KG1 (cell line): ENCODE results near the gene IFT27.
"Not testable (repeated sequence)": the region's sequence is repeated elsewhere in the genome, so short reads cannot be mapped to it uniquely, and the experiment has no call there.

Experiments
- DNase-seq: peaks from one replicate; lab custom pipeline; 2025; lab: John Stamatoyannopoulos, UW

The IFT27 gene

DNA sequence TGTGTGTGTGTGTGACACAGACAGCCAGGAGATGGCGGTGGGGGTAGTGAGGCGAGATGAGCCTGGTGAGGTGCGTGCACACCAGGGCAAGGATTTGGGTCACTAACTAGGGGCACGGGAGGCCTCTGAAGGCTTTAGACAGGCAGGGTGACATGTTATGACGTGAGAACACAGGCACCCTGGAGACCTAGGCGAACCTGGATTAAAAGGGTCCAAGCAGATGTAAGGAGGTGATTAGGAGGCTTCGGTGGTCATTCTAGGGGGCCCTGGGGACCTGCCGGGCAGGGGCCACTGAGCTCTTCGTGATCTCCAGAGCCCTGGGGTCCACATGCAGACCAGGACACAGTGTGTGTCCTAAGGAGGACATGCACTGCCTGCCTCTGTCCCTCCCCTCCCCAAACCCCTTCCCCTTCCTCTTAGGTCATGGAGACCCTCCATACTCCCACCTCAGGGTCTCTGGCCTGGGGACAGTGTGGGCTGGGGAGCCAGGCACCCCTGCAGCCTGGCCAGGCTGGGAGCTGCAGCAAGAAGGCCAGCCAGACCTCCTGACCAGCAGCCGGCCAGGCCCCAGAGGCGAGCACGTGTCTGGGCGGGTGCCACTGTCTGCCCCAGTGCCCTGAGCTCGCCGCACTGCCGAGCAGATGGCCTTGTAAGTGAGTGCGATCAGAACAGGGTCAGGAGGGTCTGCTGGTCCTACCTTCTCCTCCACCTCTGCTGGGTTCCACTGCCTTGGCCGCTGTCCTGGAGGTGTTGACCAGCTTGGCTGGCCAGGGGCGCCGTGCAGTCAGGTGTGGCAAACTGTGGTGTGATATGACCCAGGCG lies 32.1 kb downstream of the IFT27 start:
- DNase-seq: no peak

DNA sequence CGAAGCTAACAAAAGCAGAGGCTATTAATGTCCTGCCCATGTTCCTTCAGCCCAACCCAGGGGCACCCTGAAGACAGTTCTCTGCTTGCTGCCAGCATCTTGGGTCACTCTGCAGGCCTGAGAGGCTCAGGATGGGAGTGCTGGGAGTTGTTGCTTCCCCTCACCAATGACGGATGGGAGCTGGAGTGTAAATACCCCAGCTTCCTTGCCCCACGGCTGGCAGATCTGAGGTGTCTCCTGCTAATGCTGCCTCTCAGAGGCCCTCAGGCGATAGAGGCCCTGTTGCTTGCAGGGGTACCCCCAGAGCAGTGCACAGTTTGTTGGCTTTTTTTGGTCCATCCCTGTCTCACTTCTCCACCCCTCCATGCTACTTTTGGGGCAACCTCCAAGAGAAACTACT lies 32.9 kb downstream of the IFT27 start:
- DNase-seq: no peak

DNA sequence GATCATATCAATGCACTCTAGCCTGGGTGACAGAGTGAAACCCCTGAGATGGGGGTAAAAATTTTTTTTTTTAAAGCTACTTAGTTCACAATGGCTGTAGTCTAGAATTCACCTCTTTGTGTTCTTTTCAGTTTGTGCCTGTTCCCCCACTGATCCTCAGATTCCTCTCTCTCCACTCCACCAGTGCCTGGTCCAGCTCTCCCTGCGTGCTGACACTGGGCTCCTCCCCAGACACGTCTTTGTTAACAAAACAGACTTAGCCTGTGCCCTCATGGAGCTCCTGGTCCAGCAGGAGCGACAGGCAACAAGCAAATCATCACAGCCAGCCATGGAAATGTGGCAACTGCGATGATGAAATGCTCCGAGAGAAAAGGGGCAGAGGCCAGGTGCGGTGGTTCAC lies 34.0 kb downstream of the IFT27 start:
- no peak for DNase-seq

GRCh38 chr22:36741204-36741793 lies 34.6 kb downstream of the IFT27 start:
- no peak for DNase-seq

GRCh38 chr22:36740716-36741115 lies 35.2 kb downstream of the IFT27 start:
- no peak for DNase-seq

DNA sequence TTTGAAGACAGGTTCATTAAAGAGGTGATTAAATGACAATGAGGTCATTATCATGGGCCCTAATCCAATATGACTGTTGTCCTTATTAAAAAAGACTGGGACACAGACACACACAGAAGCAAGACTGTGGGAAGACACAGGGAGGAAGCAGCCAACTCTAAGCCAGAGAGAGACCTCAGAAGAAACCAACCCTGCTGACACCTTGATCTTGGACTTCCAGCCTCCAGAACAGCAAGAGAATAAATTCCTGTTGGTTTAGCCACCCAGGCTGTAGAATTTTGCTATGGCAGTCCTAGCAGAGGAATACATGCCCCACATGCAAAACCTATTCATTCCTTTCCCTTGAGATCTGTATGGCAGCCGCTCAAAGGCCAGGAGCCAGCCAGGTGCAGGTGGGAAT lies 36.7 kb downstream of the IFT27 start:
- no peak for DNase-seq

- DNase-seq: no peak
These were observed 37.4 kb downstream of the IFT27 start for GRCh38 chr22:36738416-36739020.

DNA sequence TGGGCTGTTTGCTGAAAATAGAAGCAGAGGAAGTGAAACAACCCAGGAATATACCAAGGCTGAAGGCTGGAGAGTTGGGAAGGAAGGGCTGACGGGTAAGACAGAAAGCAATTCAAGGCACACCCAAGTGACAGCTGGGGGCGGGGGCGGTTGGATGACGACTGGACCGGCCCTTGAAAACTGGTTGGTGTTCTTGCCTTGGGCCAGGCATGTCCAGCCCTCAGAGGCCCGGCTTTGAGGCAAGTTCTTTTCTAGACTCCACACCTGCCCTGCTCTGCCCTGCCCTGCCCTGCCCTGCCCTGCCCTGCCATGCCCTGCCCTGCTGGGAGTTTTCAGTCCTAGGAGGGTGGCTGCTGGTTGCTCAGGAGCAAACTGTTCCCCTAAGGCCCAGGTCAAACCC lies 38.1 kb downstream of the IFT27 start:
- no peak for DNase-seq

DNA sequence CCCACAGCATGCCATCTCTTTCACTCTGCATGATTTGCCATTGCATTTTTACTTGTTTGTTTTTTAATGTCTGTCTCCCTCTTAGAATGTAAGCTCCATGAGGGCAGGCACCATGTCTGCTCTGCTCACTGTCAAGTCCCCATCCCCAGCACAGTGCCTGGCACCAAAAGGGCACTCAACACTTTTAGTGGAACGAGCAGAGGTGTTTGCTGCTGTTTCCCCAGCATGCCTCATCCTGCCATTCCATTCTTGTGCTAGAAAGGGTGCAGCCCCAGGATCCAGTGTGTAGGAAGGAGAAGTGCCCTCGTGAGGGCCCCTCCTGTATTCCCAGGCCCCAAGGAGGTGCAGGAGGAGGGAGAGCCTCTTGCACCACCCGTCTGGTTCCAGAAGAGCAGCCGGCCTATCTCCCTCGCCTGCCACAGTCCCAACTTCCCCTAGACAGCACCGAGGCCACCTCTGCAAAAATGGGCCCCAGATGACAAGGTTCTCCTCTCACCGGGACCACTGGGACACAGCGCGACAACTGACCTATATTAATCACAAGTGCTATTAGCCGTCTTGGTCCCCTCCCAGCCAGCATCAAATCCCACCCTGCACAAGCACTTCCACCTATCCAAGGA lies 39.1 kb downstream of the IFT27 start:
- no peak for DNase-seq

GRCh38 chr22:36734171-36735058 lies 41.5 kb downstream of the IFT27 start:
- no peak for DNase-seq

DNA sequence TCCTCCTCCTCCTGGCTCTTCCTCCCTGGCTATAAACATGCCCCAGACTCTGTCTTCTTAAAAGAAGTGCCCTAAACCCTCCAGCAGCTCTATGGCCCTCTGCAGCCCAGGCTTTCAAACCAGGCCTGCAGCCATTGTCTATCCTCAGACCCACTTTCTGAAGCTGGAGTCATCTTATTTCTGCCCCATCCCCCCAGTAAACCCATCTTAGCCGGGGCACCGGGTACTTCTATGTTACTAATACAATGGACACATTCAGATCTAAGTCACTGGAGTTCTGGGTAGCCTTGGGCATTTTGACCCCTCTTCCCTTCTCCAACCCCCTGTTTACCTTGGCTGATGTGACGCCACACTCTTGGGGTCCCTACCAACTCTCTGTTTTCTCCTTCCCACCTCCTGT lies 42.6 kb downstream of the IFT27 start:
- no peak for DNase-seq

DNA sequence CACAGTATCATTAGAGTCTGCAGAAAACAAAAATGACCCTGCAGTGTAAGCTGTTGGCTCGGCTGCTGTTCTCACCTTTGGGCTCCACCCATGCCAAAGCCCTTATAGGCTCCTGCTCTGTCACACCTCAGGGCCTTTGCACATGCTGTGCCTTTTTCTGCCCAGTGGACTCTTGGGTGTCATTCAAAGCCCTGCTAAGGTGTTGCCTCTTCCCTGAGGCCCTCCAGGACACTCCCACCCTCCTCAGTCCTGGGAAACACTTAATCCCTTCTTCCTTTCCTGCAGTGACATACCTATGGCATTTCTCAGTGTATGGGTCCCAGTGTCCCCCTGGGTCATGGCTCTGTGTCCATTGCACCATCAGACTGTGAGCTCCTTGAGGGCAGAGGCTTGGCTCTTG lies 43.3 kb downstream of the IFT27 start:
- no peak for DNase-seq

DNA sequence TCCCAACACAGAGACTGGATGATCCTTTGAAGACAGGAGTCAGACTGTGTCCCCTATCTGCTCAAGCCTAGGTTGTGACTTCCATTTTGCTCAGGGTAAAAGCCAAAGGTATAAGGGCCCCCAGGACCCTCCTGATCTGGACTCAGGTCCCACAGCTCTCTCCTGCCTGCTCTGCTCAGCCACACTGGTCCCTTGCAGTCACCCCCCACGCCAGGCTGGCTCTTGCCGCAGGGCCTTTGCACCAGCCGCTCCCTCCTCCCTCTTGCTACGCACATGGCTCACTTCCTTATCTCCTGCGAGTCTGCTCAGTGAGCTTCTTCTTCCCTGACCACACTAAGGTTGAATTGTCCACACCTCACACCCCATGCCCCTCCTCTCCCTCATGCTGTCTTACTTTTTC lies 44.0 kb downstream of the IFT27 start:
- DNase-seq: no peak

- not testable (repeated sequence) for DNase-seq
These were observed 44.6 kb downstream of the IFT27 start for GRCh38 chr22:36731321-36731720.

- no peak for DNase-seq
These were observed 45.6 kb downstream of the IFT27 start for GRCh38 chr22:36730176-36730858.

DNA sequence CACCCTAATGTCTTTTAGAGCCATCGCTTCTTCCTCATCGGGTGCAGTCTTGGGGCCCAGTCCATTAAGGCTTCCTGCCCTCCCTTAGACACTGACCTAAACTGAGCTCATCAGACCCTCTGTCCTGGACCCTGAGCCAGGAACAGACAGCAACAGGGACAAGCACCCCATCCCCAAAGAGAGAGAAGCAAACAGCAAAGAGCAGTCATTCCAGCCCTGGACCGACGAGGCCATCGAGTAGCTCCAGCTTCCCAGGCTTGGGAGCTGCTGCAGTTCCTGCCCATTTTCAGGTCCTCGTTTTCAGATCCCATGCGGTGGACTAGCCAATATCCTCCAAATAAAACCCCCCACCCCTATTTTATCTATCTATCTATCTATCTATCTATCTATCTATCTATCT lies 46.6 kb downstream of the IFT27 start:
- DNase-seq: no peak

GRCh38 chr22:36728505-36728904 lies 47.4 kb downstream of the IFT27 start:
- no peak for DNase-seq

DNA sequence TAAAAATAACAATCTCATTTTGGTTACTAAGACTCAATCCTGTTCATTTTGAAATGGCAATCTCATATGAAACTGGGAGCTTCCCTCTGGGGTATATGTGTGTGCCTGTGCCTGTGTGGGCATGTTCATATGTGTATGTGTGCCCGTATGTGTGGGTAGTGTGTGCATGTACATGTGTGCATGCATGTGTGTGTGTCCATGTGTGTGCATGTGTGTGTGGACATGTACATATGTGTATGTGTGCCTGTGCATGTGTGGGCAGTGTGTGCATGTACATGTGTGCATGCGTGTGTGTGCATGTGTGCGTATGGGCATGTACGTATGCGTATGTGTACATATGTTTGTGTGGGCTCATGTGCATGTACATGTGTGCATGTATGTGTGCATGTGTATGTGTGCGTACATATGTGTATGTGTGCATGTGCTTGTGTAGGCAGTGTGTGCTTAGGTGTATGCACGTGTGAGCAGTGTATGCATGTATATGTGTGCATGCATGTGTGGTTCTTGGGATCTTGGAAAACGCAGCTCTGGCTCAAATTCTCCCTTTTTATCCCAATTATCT lies 47.9 kb downstream of the IFT27 start:
- no peak for DNase-seq

DNA sequence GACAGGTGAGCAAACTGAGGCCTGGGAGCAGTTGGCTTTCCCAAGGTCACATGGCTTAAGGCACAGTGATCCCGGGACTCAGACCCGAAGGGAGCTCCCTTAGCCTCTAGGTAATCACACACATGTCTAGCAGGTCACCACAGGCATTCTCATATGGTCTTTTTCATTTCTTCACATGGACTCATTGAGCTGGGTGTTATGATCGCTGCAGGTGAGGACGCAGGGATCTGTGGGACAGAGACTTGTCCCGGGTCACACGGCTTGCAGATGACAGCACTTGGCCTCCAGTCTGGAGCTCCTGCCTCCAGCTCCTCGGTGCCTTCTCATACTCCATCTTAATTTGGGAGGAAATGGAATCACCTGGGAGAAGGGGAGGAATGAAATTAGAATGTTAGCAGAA lies 48.8 kb downstream of the IFT27 start:
- DNase-seq: no peak

DNA sequence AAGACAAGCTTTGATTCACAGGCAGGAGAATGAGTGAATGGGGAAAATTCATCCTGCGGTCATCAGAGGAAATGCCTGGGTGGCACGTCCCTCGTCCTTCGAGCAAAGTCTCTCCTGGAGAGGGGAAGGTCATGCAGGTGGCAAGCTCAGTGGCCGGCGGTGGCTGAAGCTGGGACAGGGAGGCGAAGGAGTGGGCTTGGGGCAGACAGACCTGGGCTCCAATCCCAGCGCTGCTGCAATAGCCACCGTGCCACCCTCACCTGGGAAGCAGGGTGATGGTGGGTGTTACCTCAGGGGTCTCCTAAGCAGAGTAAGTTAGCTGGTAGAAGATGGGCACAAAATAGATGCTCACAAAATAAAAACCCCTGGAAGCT lies 49.9 kb downstream of the IFT27 start:
- no peak for DNase-seq

DNA sequence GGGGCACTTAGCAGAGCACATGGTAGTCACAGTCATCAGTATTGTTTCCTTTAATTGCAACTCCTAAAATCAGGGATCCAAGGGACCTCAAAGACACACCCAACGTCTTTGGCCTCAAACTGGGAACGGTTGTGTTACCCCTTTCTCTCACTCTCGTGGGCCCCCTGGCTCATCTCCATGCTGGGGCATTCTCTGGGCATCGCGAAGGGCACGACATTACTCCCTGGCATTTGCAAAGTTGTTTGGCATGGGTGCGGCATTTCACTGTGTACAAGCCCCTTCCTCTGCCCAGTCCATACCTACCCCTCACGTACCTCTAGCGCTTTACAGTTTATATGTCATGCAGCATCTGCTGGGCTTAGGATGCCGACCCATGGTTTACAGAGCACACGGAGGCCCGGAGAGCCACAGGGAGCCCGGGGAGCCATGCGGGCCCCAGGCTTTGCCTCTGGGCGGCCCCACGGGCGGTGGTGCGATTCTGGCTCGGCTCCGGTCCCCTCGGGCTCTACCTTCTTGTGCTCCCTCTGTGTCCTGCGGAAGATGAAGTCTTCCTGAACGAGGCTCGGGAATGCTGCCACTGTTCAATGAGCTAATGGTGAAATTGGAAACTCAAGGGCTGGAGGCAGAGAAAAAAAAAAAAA lies 50.4 kb downstream of the IFT27 start:
- no peak for DNase-seq
